Thoracic aorta (tissue), 2 donors: ENCODE data around the gene WDPCP. TPM values are rescaled to one million over a fixed set of nuclear protein-coding genes. Genes with fewer than 3 reads are reported as not detected.
"Not testable (repeated sequence)": the region's sequence is repeated elsewhere in the genome, so short reads cannot be mapped to it uniquely, and the experiment has no call there.

Experiments used
- ATAC-seq: fragments of 150-250 bp; one replicate; pipeline ENCODE4 v1.8.0; 2017; ENCODE audit warnings: low read depth; ENCODE audit not compliant: insufficient number of reproducible peaks, low FRiP score
- DNase-seq: peaks from one replicate; pipeline ENCODE4 v3.0.0-alpha.2; 2020; ENCODE audit warnings: low spot score
- H3K27ac ChIP-seq, 2 donors: fragments of 200-600 bp; sonication (generic); 1 replicate in 1 of 2; 2 replicates in 1 of 2; pipeline ENCODE4 v1.5.1; 2016; ENCODE audit warnings: mild to moderate bottlenecking in 2 of 2, moderate library complexity in 2 of 2
- H3K27me3 ChIP-seq: fragments of 200-600 bp; sonication (generic); replicated peaks from 2 replicates; pipeline ENCODE4 v1.6.0; 2016; ENCODE audit warnings: mild to moderate bottlenecking; ENCODE audit not compliant: insufficient read depth
- H3K36me3 ChIP-seq: fragments of 200-600 bp; sonication (generic); one replicate; pipeline ENCODE4 v1.5.1; 2016
- H3K4me1 ChIP-seq, 2 donors: fragments of 200-600 bp; sonication (generic); 1 replicate in 1 of 2; 2 replicates in 1 of 2; pipeline versions ENCODE4 v1.5.1 to v1.6.0; 2016; ENCODE audit warnings: low read depth in 2 of 2, mild to moderate bottlenecking in 1 of 2; ENCODE audit not compliant: control insufficient read depth in 1 of 2
- H3K4me3 ChIP-seq: fragments of 200-600 bp; sonication (generic); 2 replicates; pipeline ENCODE4 v1.5.1; 2016; ENCODE audit warnings: mild to moderate bottlenecking
- H3K9me3 ChIP-seq: fragments of 200-600 bp; sonication (generic); 2 replicates; pipeline ENCODE4 v1.5.1; 2016
- total RNA-seq, 2 donors: library from RNA; depleted of rRNA; stranded (reverse); fragments of >200 nt; gene quantifications; one replicate each; pipeline versions ENCODE4 v1.1.0 to v1.2.3, GENCODE V29; 2016
- TF ChIP-seq, protein P1 (sequence below): fragments of 200-600 bp; sonication (generic); IDR thresholded peaks from one replicate; pipeline ENCODE4 v1.5.1; 2019; ENCODE audit warnings: antibody characterized with exemption

Gene WDPCP
- total RNA-seq, 2 donors from 2014 or later = 13.7 to 16.2 TPM

DNA sequence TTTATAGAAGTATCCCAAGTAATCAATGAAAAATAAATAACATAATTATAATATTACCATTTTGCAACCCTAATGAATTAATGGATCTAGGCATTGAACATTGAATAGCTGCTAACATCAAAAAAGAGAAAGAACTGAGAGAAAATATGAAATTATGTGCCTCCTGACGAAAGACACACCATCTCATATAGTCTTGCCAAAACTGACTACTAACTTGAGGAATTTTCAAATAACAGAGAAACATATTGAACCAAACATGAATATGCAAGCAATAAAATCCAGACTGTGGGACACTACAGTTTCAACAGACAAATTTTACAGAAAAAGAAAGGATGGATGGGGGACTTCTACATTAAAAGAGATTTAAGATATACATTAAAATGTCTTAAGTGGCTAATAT lies 165.7 kb downstream of the WDPCP start:
- TF ChIP-seq, protein P1, sequence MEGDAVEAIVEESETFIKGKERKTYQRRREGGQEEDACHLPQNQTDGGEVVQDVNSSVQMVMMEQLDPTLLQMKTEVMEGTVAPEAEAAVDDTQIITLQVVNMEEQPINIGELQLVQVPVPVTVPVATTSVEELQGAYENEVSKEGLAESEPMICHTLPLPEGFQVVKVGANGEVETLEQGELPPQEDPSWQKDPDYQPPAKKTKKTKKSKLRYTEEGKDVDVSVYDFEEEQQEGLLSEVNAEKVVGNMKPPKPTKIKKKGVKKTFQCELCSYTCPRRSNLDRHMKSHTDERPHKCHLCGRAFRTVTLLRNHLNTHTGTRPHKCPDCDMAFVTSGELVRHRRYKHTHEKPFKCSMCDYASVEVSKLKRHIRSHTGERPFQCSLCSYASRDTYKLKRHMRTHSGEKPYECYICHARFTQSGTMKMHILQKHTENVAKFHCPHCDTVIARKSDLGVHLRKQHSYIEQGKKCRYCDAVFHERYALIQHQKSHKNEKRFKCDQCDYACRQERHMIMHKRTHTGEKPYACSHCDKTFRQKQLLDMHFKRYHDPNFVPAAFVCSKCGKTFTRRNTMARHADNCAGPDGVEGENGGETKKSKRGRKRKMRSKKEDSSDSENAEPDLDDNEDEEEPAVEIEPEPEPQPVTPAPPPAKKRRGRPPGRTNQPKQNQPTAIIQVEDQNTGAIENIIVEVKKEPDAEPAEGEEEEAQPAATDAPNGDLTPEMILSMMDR = no peak
- no peak for DNase-seq

DNA sequence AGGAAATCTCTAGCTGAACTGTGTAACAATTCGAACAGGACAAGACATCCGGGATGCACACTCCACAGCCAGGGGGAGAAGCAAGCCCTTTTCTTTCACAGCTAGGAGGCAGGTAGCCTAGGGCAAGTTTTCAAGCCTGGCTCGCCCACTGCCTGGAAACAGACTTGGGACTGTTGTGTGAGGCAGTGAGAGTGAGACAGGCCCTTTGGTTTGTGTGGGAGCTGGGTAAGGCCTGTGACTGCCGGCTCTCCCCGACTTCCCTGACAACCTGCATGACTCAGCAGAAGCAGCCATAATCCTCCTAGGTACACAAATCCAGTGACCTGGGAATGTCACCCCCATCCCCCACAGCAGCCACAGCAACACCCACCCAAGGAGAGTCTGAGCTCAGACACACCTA lies 179.7 kb downstream of the WDPCP start:
- H3K27ac ChIP-seq = no peak overlapping the region
- TF ChIP-seq, protein P1 = no peak
- no peaks in the 10 kb centered on the region for H3K4me1 ChIP-seq
- no peaks in the 10 kb centered on the region for H3K27me3 ChIP-seq
- DNase-seq = no peak
- H3K36me3 ChIP-seq = no peaks in the 10 kb centered on the region
- no peak for ATAC-seq
- H3K4me3 ChIP-seq = no peak overlapping the region
- no peaks in the 10 kb centered on the region for H3K9me3 ChIP-seq

More for the DNA sequence above, 165.7 kb downstream of the WDPCP start:
- Histone ChIP-seq H3K4me3 (no peak overlapping the region), H3K27me3 (no peaks in the 10 kb centered on the region), H3K27ac (no peak overlapping the region), H3K4me1 (no peaks in the 10 kb centered on the region), H3K9me3 (no peaks in the 10 kb centered on the region), H3K36me3 (no peaks in the 10 kb centered on the region)
- ATAC-seq = no peak

DNA sequence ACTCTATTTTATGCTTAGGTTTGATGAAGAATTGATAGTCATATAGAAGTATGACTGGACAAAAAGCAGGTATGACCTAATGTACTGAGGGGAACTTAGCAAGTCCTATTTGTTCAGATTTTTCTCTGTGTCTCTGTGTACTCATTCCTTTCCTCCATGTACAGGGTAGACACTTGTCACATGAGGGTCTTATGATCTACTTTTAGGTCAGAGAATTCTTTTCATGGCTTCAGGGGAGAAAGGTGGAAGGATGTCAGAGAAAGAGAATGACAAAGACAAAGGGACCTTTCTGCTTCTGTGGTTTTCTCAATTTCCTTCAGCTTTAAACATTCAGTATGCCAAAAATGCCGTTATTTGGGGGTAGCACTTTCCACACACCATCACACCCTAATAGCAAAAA lies 181.6 kb downstream of the WDPCP start:
- TF ChIP-seq, protein P1 = no peak
- Histone ChIP-seq H3K27ac (no peak overlapping the region), H3K9me3 (no peaks in the 10 kb centered on the region), H3K36me3 (no peaks in the 10 kb centered on the region), H3K27me3 (no peaks in the 10 kb centered on the region), H3K4me1 (no peaks in the 10 kb centered on the region), H3K4me3 (no peak overlapping the region)
- no peak for ATAC-seq
- DNase-seq = no peak

DNA sequence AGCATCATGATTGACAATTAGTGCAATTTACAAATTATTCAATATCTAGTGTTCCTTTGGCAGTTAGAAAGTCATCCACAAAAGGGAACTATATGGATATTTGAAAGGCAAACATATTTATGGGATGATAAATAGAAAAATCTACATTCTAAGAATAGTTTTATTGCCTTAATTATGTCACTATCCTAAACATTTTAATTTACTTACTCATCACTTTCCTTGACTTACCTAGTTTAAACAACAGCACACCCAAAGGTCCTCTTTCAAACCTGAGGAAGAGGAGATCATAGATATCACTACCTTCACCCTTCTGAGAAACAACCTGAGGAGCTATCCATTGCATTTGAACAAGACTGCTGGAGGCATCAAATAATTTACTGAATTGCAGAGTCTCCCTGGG lies 184.5 kb downstream of the WDPCP start:
- no peak overlapping the region for H3K27ac ChIP-seq
- DNase-seq = no peak
- no peak overlapping the region for H3K4me3 ChIP-seq
- H3K9me3 ChIP-seq = no peaks in the 10 kb centered on the region
- H3K36me3 ChIP-seq = peaks cover 3% of the 10 kb centered on the region
- ATAC-seq = no peak
- TF ChIP-seq, protein P1 = no peak
- no peaks in the 10 kb centered on the region for H3K4me1 ChIP-seq
- H3K27me3 ChIP-seq = no peaks in the 10 kb centered on the region

DNA sequence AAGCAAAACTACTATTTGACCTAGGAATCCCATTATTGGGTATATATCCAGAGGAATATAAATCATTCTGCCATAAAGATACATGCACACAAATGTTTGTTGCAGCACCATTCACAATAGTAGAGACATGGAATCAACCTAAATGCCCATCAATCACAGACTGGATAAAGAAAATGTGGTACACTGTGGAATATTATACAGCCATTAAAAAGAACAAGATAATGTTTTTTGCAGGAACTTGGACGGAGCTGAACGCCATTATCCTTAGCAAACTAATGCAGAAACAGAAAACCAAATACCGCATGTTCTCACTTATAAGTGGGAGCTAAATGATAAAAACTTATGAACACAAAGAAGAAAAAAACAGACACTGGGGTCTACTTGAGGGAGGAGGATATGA lies 185.4 kb downstream of the WDPCP start:
- H3K27me3 ChIP-seq, H3K4me1 ChIP-seq, H3K4me3 ChIP-seq, ATAC-seq, H3K9me3 ChIP-seq, DNase-seq, H3K27ac ChIP-seq, H3K36me3 ChIP-seq: not testable (repeated sequence)

DNA sequence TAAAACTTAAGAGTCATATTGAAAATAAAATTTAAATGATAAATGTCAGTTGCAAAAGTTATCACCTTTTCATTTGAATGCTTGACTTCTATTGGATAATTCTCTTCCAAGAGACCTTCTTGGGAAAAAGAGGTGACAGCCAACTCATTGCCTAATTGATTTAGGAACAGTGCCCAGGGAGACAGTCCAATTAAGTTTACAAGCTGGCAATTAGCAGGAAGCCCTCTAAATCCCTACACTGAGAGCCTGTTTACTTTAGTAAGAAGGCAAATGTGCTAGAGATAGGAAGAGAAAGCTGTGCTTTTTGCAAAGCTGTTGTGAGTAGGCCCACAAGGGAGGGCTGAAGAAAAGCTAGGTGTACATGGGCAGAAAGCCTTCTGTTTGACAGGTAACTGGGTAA lies 189.1 kb downstream of the WDPCP start:
- Histone ChIP-seq H3K4me3 (no peak overlapping the region), H3K4me1 (no peaks in the 10 kb centered on the region), H3K36me3 (peaks cover 3% of the 10 kb centered on the region), H3K27ac (no peak overlapping the region), H3K27me3 (no peaks in the 10 kb centered on the region), H3K9me3 (no peaks in the 10 kb centered on the region)
- TF ChIP-seq, protein P1 = no peak
- DNase-seq (no peak), ATAC-seq (no peak)
